Ishikawa (cell line): Measurements from ENCODE around the gene FLYWCH2.

Experiments
- CEBPB ChIP-seq: IDR thresholded peaks from 2 replicates; pipeline ENCODE4 v1.6.1; 2012
- CREB1 ChIP-seq: IDR thresholded peaks from 2 replicates; pipeline ENCODE4 v1.6.1; 2012; ENCODE audit warnings: low read depth
- EGR1 ChIP-seq: IDR thresholded peaks from 2 replicates; pipeline ENCODE4 v1.6.1; 2012
- EP300 ChIP-seq: IDR thresholded peaks from 2 replicates; pipeline ENCODE4 v1.6.1; 2012; ENCODE audit warnings: borderline replicate concordance
- FOXM1 ChIP-seq: IDR thresholded peaks from 2 replicates; pipeline ENCODE4 v1.6.1; 2012; ENCODE audit warnings: low read depth, borderline replicate concordance
- MAX ChIP-seq: IDR thresholded peaks from 2 replicates; pipeline ENCODE4 v1.6.1; 2012
- NFIC ChIP-seq: IDR thresholded peaks from 2 replicates; pipeline ENCODE4 v1.6.1; 2012
- RAD21 ChIP-seq: IDR thresholded peaks from 2 replicates; pipeline ENCODE4 v1.6.1; 2012; ENCODE audit warnings: low read depth
- REST ChIP-seq: IDR thresholded peaks from 2 replicates; pipeline ENCODE4 v1.6.1; 2012; ENCODE audit warnings: low read depth, mild to moderate bottlenecking
- TAF1 ChIP-seq: IDR thresholded peaks from 2 replicates; pipeline ENCODE4 v1.6.1; 2012; ENCODE audit warnings: low read depth, mild to moderate bottlenecking
- TCF12 ChIP-seq: IDR thresholded peaks from 2 replicates; pipeline ENCODE4 v1.6.1; 2012; ENCODE audit warnings: low read depth
- TEAD4 ChIP-seq: IDR thresholded peaks from 2 replicates; pipeline ENCODE4 v1.6.1; 2012
- YY1 ChIP-seq: IDR thresholded peaks from 2 replicates; pipeline ENCODE4 v1.6.1; 2012; ENCODE audit warnings: low read depth

GRCh38 chr16:2926650-2926999, 43.6 kb downstream of the FLYWCH2 start:
- no peak for TF ChIP-seq FOXM1
- TF ChIP-seq TCF12, result no peak
- no peak for TF ChIP-seq MAX
- TF ChIP-seq RAD21, result no peak
- no peak for TF ChIP-seq YY1
- TF ChIP-seq EGR1, result no peak
- TF ChIP-seq CEBPB, result no peak
- TF ChIP-seq EP300, result no peak
- no peak for TF ChIP-seq REST
- TF ChIP-seq CREB1, result no peak
- TF ChIP-seq TAF1, result no peak
- no peak for TF ChIP-seq TEAD4
- TF ChIP-seq NFIC, result no peak
